Testis (tissue), 3 donors: ENCODE results near the gene RETN. TPM values are rescaled to one million over a fixed set of nuclear protein-coding genes. Genes with fewer than 3 reads are reported as not detected.

Source experiments
- DNase-seq: peaks from one replicate; pipeline ENCODE4 v3.0.0-alpha.2; 2019
- H3K27ac ChIP-seq, 2 donors: fragments of 200-600 bp; sonication (generic); one replicate each; pipeline ENCODE4 v1.5.1; 2019
- H3K27me3 ChIP-seq: fragments of 200-600 bp; sonication (generic); one replicate; pipeline ENCODE4 v1.5.1; 2019
- H3K36me3 ChIP-seq: fragments of 200-600 bp; sonication (generic); one replicate; pipeline ENCODE4 v1.5.1; 2017; ENCODE audit warnings: low read depth; ENCODE audit errors: missing control alignments
- H3K4me1 ChIP-seq: fragments of 200-600 bp; sonication (generic); one replicate; pipeline ENCODE4 v1.5.1; 2019
- H3K4me3 ChIP-seq, 2 donors: fragments of 200-600 bp; sonication (generic); one replicate each; pipeline ENCODE4 v1.5.1; 2017 to 2019
- H3K9me3 ChIP-seq: fragments of 200-600 bp; sonication (generic); one replicate; pipeline ENCODE4 v1.5.1; 2017
- CTCF ChIP-seq, 3 experiments: fragments of 450-650 bp in 2 of 3; fragments of 200-600 bp in 1 of 3; sonication (generic) in 1 of 3; IDR thresholded peaks; one replicate each; pipeline ENCODE4 v1.5.1; 2016 to 2019; ENCODE audit warnings: antibody characterized with exemption in 3 of 3, mild to moderate bottlenecking in 2 of 3, moderate library complexity in 1 of 3
- POLR2A ChIP-seq: fragments of 450-650 bp; IDR thresholded peaks from one replicate; pipeline ENCODE4 v1.6.1; 2017; ENCODE audit warnings: antibody characterized with exemption, mild to moderate bottlenecking, moderate library complexity
- WGBS, 2 donors: methylation state at CpG; one replicate each; pipeline ENCODE4 v1.1.5; 2018; 5-methylcytosine and 5-hydroxymethylcytosine counted together
- intact Hi-C: fragments of 100-400 bp; cut with DNase I; formaldehyde crosslinking; loops from one replicate; pipeline ENCODE4 v1.15.1; 2023; ENCODE audit warnings: low total_unique reads
- polyA plus RNA-seq: library from polyadenylated mRNA; stranded (reverse); fragments of 350-450 nt; fragmentation: Illumina TruSeq; extraction: RNeasy Lipid Tissue Mini Kit (QIAGEN cat#74804); gene quantifications from one replicate; pipeline ENCODE4 v1.2.3, GENCODE V29; 2014; ENCODE audit warnings: low read depth, low replicate concordance; ENCODE audit not compliant: insufficient read depth
- total RNA-seq, 2 donors: library from RNA; depleted of rRNA; stranded (reverse); fragments of >200 nt; gene quantifications; one replicate each; pipeline ENCODE4 v1.2.3, GENCODE V29; 2016

Gene RETN
- total and polyA plus RNA-seq, 3 donors from 2014 or later, result 1.9 TPM; not detected in 2

GRCh38 chr19:7637374-7638256 lies 31.2 kb upstream of the RETN start:
- Histone ChIP-seq H3K4me3 (peak overlapping the region; percentile 53 to 66), H3K27me3 (no peaks in the 10 kb centered on the region), H3K9me3 (no peaks in the 10 kb centered on the region), H3K36me3 (no peaks in the 10 kb centered on the region), H3K27ac (peak overlapping the region; percentile 47 to 82), H3K4me1 (no peaks in the 10 kb centered on the region)
- WGBS, 2 donors, result 23 to 36% methylated on average over 20 to 30 of the region's 30 CpGs
- no peak for TF ChIP-seq CTCF (IDR thresholded peaks at IDR 0.05)
- TF ChIP-seq POLR2A, result no peak
- intact Hi-C loops, result no loop called here
- DNase-seq, result peak; percentile 78

GRCh38 chr19:7638802-7639465 lies 29.9 kb upstream of the RETN start:
- H3K4me1 ChIP-seq, result no peaks in the 10 kb centered on the region
- intact Hi-C loops, result no loop called here
- no peaks in the 10 kb centered on the region for H3K9me3 ChIP-seq
- DNase-seq, result no peak
- H3K36me3 ChIP-seq, result no peaks in the 10 kb centered on the region
- H3K4me3 ChIP-seq, result no peak overlapping the region
- WGBS, 2 donors, result 61 to 65% methylated on average over 8 to 12 of the region's 12 CpGs
- H3K27me3 ChIP-seq, result no peaks in the 10 kb centered on the region
- H3K27ac ChIP-seq, result no peak overlapping the region
- TF ChIP-seq POLR2A (no peak), CTCF (IDR thresholded peaks at IDR 0.05) (no peak)

- no peaks in the 10 kb centered on the region for H3K9me3 ChIP-seq
- no peak overlapping the region for H3K4me3 ChIP-seq
- WGBS, 2 donors, result 70 to 76% methylated on average over 13 of the region's 13 CpGs
- H3K27ac ChIP-seq, result no peak overlapping the region
- no peaks in the 10 kb centered on the region for H3K4me1 ChIP-seq
- no peaks in the 10 kb centered on the region for H3K36me3 ChIP-seq
- DNase-seq, result no peak
- H3K27me3 ChIP-seq, result no peaks in the 10 kb centered on the region
- intact Hi-C loops, result no loop called here
- TF ChIP-seq POLR2A (no peak), CTCF (IDR thresholded peaks at IDR 0.05) (no peak)
These were observed 28.9 kb upstream of the RETN start for GRCh38 chr19:7639863-7640348.

- H3K27ac ChIP-seq, result no peak overlapping the region
- TF ChIP-seq CTCF (IDR thresholded peaks at IDR 0.05), result no peak
- no peak for TF ChIP-seq POLR2A
- no peak overlapping the region for H3K4me3 ChIP-seq
- 84 to 97% methylated on average over 8 to 11 of the region's 11 CpGs for WGBS, 2 donors
- no peak for DNase-seq
- H3K4me1 ChIP-seq, result no peaks in the 10 kb centered on the region
- intact Hi-C loops, result no loop called here
- H3K27me3 ChIP-seq, result no peaks in the 10 kb centered on the region
- H3K36me3 ChIP-seq, result no peaks in the 10 kb centered on the region
- no peaks in the 10 kb centered on the region for H3K9me3 ChIP-seq
These were observed 28.0 kb upstream of the RETN start for GRCh38 chr19:7640803-7641202.
